Colon (tissue), 2 donors: Measurements from ENCODE around the gene NUSAP1.
"Not testable (repeated sequence)": the region's sequence is repeated elsewhere in the genome, so short reads cannot be mapped to it uniquely, and the experiment has no call there.

Source experiments
- FAIRE-seq: peaks from 2 replicates; lab custom pipeline; 2012; peaks lifted over from hg19 to GRCh38; lab: Jason Lieb, UNC
- donor health status: control.
- donor health status: control.

Gene NUSAP1

GRCh38 chr15:41332194-41333025 lies at the start of gene NUSAP1, which contains the start of gene OIP5:
NUSAP1 (plus strand) TSS chr15:41332881; CDS start chr15:41332958, 77 bp downstream.
OIP5 (minus strand) TSS chr15:41332591; CDS start chr15:41332561, 30 bp downstream.
- peak; percentile 82 for FAIRE-seq

DNA sequence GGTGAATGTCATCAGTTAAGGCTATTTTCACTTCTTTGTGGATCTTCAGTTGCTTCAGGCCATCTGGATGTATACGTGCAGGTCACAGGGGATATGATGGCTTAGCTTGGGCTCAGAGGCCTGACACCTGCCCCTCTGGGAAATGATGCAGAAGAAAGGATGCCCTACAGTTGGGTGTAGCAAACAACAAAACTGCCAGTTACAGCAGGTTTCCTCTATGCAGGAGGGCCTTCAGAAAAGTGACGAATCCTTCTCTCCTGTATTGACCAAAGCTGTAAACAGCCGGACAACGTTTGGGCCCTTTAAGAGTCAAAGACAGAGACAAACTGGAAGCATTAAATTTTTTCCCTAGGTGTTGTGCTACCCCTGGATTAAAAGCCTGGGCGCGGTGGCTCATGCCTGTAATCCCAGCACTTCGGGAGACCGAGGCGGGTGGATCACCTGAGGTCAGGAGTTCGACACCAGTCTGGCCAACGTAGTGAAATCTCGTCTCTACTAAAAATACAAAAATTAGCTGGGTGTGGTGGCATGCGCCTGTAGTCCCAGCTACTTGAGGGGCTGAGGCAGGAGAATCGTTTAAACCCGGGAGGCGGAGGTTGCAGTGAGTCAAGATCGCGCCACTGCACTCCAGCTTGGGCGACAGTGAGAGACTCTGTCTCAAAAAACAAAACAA lies 49.6 kb upstream of the NUSAP1 start:
- not testable (repeated sequence) for FAIRE-seq

GRCh38 chr15:41283653-41284426 lies 48.8 kb upstream of the NUSAP1 start:
- peak; percentile 47 for FAIRE-seq

- FAIRE-seq, result no peak
Measured at GRCh38 chr15:41284427-41285177, 48.1 kb upstream of the NUSAP1 start.

GRCh38 chr15:41285285-41285684 lies 47.4 kb upstream of the NUSAP1 start:
- no peak for FAIRE-seq

- no peak for FAIRE-seq
Measured at GRCh38 chr15:41286665-41287333, 45.9 kb upstream of the NUSAP1 start.

DNA sequence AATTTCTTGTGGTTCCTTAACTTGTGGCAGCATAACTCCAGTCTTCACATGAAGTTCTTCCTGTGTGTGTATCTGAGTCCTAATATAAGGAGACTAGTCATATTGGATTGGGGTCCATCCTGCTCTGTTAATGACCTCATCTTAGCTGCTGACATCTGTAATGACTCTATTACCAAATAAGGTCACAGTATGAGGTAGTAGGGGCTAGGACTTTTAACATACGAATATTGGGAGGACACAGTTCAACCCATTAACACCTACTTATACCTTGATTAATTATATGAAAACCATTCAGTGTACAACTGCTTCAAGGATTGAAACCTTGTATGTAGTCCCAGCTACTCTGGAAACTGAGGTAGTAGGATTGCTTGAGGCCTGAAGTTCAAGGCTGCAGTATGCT lies 44.2 kb upstream of the NUSAP1 start:
- FAIRE-seq, result no peak

GRCh38 chr15:41289953-41290352 lies 42.7 kb upstream of the NUSAP1 start:
- FAIRE-seq, result no peak

- no peak for FAIRE-seq
Measured at GRCh38 chr15:41291065-41291631, 41.5 kb upstream of the NUSAP1 start.

- no peak for FAIRE-seq
Measured at GRCh38 chr15:41292521-41292920, 40.2 kb upstream of the NUSAP1 start.

GRCh38 chr15:41301139-41301538 lies 31.5 kb upstream of the NUSAP1 start:
- not testable (repeated sequence) for FAIRE-seq

DNA sequence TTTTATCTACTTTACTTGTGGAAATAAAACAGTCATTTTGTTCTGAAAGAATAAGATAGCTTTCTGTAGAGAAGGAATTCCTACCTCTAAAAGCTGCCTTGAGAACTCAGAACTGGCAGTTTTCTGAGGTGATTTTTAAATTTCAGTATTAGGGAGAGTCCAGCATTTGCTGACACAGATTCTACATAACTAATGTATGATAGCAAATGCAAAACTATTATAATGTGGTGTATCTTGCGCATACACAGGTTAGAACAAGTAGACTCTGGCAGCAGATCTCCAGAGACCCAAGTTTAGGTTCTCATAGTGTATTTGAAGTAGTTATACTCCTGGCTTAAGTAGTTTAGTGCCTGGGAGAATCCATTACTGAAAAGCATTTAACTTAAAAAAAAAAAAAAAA lies 31.1 kb upstream of the NUSAP1 start:
- FAIRE-seq, result no peak

DNA sequence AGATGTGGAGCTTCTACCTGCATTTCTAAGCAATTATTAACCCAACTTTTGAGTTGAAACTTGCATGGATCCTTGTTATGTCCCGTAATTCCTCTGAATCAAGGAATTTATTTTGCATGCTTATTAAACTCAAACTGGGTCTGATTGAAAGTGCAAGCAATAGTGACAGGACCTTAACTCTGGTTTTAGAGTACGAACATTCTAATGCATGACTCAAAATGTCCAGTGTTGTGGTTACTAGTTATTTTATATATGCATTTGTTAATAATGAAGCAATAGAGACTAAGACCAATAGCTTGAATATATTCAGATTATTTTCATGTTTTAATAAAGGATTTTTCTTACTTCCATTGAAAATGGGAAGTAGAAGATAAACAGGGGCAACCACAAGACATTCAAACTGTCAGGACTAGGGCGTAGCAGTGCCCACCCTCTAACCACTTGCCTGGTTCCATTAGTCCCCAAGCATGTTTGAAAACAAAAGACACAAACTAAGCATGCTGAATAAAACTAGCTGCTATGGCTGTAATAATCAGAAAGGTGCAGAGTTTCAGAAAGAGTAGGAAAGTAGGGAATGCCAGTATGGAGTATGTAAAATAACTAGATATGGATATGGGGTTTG lies 28.4 kb upstream of the NUSAP1 start:
- FAIRE-seq, result no peak

GRCh38 chr15:41307679-41308078 lies 25.0 kb upstream of the NUSAP1 start:
- no peak for FAIRE-seq

DNA sequence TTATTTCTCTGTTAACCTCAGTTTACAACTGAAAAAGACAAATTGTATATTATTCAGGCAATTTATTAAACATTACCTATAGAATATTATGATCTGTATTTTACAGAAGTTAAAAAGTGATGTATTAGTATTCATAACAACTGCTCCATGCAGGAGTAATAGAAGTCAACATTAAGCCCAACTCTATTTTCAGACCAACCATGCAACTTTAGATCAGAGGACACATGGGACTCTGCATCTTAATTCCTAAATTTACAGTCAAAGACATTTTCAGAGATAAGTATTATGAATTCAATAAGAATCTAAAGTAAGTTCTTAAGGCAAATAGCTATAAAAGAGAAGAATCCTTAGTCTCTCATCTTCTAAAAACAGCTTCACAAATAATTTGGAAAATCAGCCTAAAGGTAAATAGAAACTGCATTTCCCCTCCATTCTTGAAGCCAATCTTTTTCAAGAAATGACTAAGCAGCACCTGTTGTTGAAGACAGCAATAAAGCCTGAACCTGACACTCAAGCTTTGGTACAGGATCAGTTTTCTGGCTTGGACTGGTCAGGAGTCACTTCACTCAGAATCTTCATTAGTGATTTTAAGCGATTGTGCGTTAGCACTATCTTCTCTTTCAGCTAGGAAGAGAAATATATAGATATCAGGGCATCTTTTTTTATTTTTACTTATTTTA lies 23.3 kb upstream of the NUSAP1 start:
- no peak for FAIRE-seq

- not testable (repeated sequence) for FAIRE-seq
Measured at GRCh38 chr15:41320805-41321330, 11.8 kb upstream of the NUSAP1 start.

DNA sequence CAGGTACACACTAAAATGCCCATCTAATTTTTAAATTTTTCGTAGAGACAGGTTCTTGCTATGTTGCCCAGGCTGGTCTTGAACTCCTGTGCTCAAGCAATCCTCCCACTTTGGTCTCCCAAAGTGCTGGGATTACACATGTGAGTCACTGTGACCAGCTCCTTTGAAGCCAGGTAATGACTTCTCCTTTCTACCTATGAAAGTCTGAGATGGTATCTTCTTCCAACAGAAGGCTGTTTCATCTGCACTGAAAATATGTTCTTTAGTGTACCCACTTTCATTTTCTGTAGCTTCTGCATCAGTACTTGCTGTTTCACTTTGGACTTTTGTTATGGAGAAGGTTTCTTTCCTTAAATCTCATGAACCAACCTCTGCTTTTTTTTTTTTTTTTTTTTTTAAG lies 9.1 kb upstream of the NUSAP1 start:
- no peak for FAIRE-seq

DNA sequence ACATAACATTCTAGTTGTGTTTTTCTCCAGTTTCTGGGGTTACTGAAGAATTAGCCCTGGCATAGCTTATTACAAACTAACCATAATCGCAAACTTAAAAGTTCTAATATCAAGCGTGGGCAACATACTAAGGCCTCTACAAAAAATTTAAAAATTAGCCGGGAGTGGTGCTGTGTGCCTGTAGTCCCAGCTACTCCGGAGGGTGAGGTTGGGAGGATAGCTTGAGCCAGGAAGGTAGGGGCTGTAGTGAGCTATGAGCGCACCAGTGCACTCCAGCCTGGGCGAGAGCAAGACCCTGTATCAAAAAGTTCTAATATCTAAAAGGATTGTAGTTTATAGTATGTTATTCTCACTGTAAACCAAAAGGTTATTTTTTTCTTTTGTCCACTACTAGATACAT lies 1.4 kb upstream of the NUSAP1 start:
- no peak for FAIRE-seq

DNA sequence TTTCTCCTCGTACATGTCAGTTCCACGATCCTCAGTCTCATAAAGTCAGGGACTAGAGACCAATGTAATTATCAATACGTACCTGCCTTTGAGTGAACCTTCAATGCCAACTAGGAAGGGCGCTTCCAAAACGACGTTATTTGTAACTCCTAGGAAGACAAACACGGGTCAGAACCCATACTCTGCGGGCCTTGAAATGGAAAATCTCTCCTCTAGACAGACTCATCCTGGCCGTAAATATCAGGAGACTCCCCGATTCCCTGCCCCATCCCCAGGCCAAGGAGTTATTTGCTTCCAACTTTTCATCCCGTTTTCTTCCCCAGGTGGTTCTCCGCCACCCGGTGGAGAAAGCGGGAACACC lies 868 bp upstream of the NUSAP1 start:
- FAIRE-seq, result no peak
